Upper lobe of left lung (tissue), 6 donors: ENCODE results near the gene C3orf80. TPM values are rescaled to one million over a fixed set of nuclear protein-coding genes. Genes with fewer than 3 reads are reported as not detected.
A peak's percentile ranks its signal among the peaks of the same experiment; 100 is the strongest.
"Not testable (repeated sequence)": the region's sequence is repeated elsewhere in the genome, so short reads cannot be mapped to it uniquely, and the experiment has no call there.

Source experiments
- ATAC-seq, 2 donors: fragments of 200-7000 bp; cut with Tn5 transposase; one replicate each; pipeline ENCODE4 v1.9.1; 2022; ENCODE audit warnings: mild to moderate bottlenecking in 2 of 2, moderate library complexity in 2 of 2; ENCODE audit not compliant: low FRiP score in 2 of 2
- DNase-seq, 2 donors: peaks; one replicate each; pipeline ENCODE4 v3.0.0-alpha.2; 2019 to 2020
- H3K27ac ChIP-seq, 4 donors: fragments of 200-600 bp; sonication (generic); one replicate each; pipeline ENCODE4 v1.5.1; 2016 to 2019
- H3K27me3 ChIP-seq, 4 donors: fragments of 200-600 bp; sonication (generic); one replicate each; pipeline ENCODE4 v1.5.1; 2017 to 2019
- H3K36me3 ChIP-seq, 4 donors: fragments of 200-600 bp; sonication (generic); one replicate each; pipeline ENCODE4 v1.5.1; 2016 to 2019
- H3K4me1 ChIP-seq, 4 donors: fragments of 200-600 bp; sonication (generic); one replicate each; pipeline ENCODE4 v1.5.1; 2018 to 2019
- H3K4me3 ChIP-seq, 4 donors: fragments of 200-600 bp; sonication (generic); one replicate each; pipeline ENCODE4 v1.5.1; 2017 to 2019; ENCODE audit warnings: mild to moderate bottlenecking in 2 of 4, moderate library complexity in 1 of 4
- H3K9me3 ChIP-seq, 4 donors: fragments of 200-600 bp; sonication (generic); one replicate each; pipeline ENCODE4 v1.5.1; 2018 to 2019
- CTCF ChIP-seq, 6 experiments: fragments of 450-650 bp in 4 of 6; fragments of 200-600 bp in 2 of 6; sonication (generic) in 2 of 6; IDR thresholded peaks; one replicate each; pipeline ENCODE4 v1.5.1; 2016 to 2019; ENCODE audit warnings: antibody characterized with exemption in 6 of 6
- EP300 ChIP-seq, 4 donors: sonication (generic); formaldehyde crosslinking; IDR thresholded peaks; one replicate each; pipeline ENCODE4 v1.5.1; 2017; ENCODE audit warnings: antibody characterized with exemption in 4 of 4, control low read depth in 2 of 4
- POLR2A ChIP-seq, 4 donors: fragments of 450-650 bp; IDR thresholded peaks; one replicate each; pipeline ENCODE4 v1.5.1; 2016 to 2017; ENCODE audit warnings: antibody characterized with exemption in 4 of 4, mild to moderate bottlenecking in 2 of 4
- POLR2AphosphoS5 ChIP-seq, 2 donors: sonication (generic); formaldehyde crosslinking; IDR thresholded peaks; one replicate each; pipeline ENCODE4 v1.5.1; 2017; ENCODE audit warnings: antibody characterized with exemption in 2 of 2
- WGBS, 2 donors: methylation state at CpG; one replicate each; pipeline ENCODE4 v1.1.5; 2017 to 2018; 5-methylcytosine and 5-hydroxymethylcytosine counted together
- total RNA-seq, 6 donors: library from RNA; depleted of rRNA in 4 of 6; stranded (reverse); fragments of >200 nt in 4 of 6; gene quantifications; one replicate each; pipeline versions ENCODE4 v1.1.0 to v1.2.1, GENCODE V29; 2016 to 2021
- donor health status: DM: no; HTN: no; CAD: no; lungs with moderate emphysema.
- donor health status: DM: no; HTN: yes; CAD: no; lungs with severe emphysema.

The C3orf80 gene
- total RNA-seq = 1 to 10 TPM in 3 of 6 donors, under 1 TPM in 2, not detected in 1; 0.30 to 4.2 (median 1.1) TPM

GRCh38 chr3:160225176-160226025 is at the start of gene C3orf80:
Gene C3orf80 (plus strand): TSS chr3:160225422. CDS start chr3:160225636, 214 bp downstream.
- H3K36me3 ChIP-seq = no peaks in the 10 kb centered on the region
- no peaks in the 10 kb centered on the region for H3K9me3 ChIP-seq
- H3K27me3 ChIP-seq = peaks cover 0 to 29% (median 17%) of the 10 kb centered on the region in 4 donors
- peak within 1 kb of the TSS in 1 of 4 donors; percentile 32 for H3K27ac ChIP-seq
- TF ChIP-seq CTCF (IDR thresholded peaks at IDR 0.05) = peak in 4 of 6 experiments; percentile 30 to 65 (median 32)
- TF ChIP-seq EP300 (IDR thresholded peaks at IDR 0.05) = no peak
- peak in 1 of 4 donors; percentile 14 for TF ChIP-seq POLR2A (IDR thresholded peaks at IDR 0.05)
- WGBS, 2 donors = 1% methylated on average over 22 of the region's 104 CpGs; no CpG with 5 or more reads in 1 of the 2 donors
- ATAC-seq (peak; percentile 69 to 86), DNase-seq (peak; percentile 52 to 93)
- peak within 1 kb of the TSS; percentile 18 to 69 (median 62) for H3K4me3 ChIP-seq
- peaks cover 20 to 31% (median 22%) of the 10 kb centered on the region in 4 donors for H3K4me1 ChIP-seq

- H3K27me3 ChIP-seq = no peaks in the 10 kb centered on the region
- H3K4me1 ChIP-seq = no peaks in the 10 kb centered on the region
- H3K4me3 ChIP-seq = no peak overlapping the region
- H3K27ac ChIP-seq = no peak overlapping the region
- no peak for TF ChIP-seq EP300 (IDR thresholded peaks at IDR 0.05)
- no peak for TF ChIP-seq CTCF (IDR thresholded peaks at IDR 0.05)
- no peak for TF ChIP-seq POLR2A (IDR thresholded peaks at IDR 0.05)
- no peak for TF ChIP-seq POLR2AphosphoS5 (IDR thresholded peaks at IDR 0.05)
- no peak for DNase-seq
- no peaks in the 10 kb centered on the region for H3K9me3 ChIP-seq
- ATAC-seq = no peak
- H3K36me3 ChIP-seq = no peaks in the 10 kb centered on the region
Observed at GRCh38 chr3:160176923-160177322, 48.3 kb upstream of the C3orf80 start.

- ATAC-seq, H3K27me3 ChIP-seq, H3K4me1 ChIP-seq, H3K36me3 ChIP-seq, H3K9me3 ChIP-seq, H3K27ac ChIP-seq, H3K4me3 ChIP-seq: not testable (repeated sequence)
- WGBS, 2 donors = 80 to 93% methylated on average over 1 to 3 of the region's 35 CpGs
- DNase-seq = peak in 1 of 2 donors; percentile 61
Observed at GRCh38 chr3:160178661-160179060, 46.6 kb upstream of the C3orf80 start.

GRCh38 chr3:160179403-160179802 is 45.8 kb upstream of the C3orf80 start:
- not testable (repeated sequence) for H3K9me3 ChIP-seq, H3K27ac ChIP-seq, H3K27me3 ChIP-seq, H3K4me1 ChIP-seq, DNase-seq, H3K36me3 ChIP-seq, ATAC-seq, H3K4me3 ChIP-seq
- WGBS, 2 donors = 83 to 96% methylated on average over 2 to 4 of the region's 4 CpGs

- Histone ChIP-seq H3K36me3 (no peaks in the 10 kb centered on the region), H3K4me3 (no peak overlapping the region), H3K9me3 (no peaks in the 10 kb centered on the region), H3K4me1 (peaks cover 0 to 3% (median 0%) of the 10 kb centered on the region in 4 donors), H3K27me3 (no peaks in the 10 kb centered on the region), H3K27ac (no peak overlapping the region)
- TF ChIP-seq CTCF (IDR thresholded peaks at IDR 0.05) (no peak), POLR2A (IDR thresholded peaks at IDR 0.05) (no peak), EP300 (IDR thresholded peaks at IDR 0.05) (no peak)
- 90 to 92% methylated on average over 2 of the region's 2 CpGs for WGBS, 2 donors
- no peak for ATAC-seq
- DNase-seq = no peak
Observed at GRCh38 chr3:160179906-160180305, 45.3 kb upstream of the C3orf80 start.
